ENCODE measurements around the gene CNDP2.
"Not testable (repeated sequence)": the region's sequence is repeated elsewhere in the genome, so short reads cannot be mapped to it uniquely, and the experiment has no call there.

Gene CNDP2

GRCh38 chr18:74473976-74474640 is 22.1 kb upstream of the CNDP2 start:
- no peak for DNase-seq

GRCh38 chr18:74476140-74476539 is 20.0 kb upstream of the CNDP2 start:
- no peak for DNase-seq

- no peak for DNase-seq
These were observed 18.4 kb upstream of the CNDP2 start for GRCh38 chr18:74477771-74478170.

GRCh38 chr18:74478316-74478715 is 17.8 kb upstream of the CNDP2 start:
- no peak for DNase-seq

GRCh38 chr18:74478880-74479279 is 17.3 kb upstream of the CNDP2 start:
- no peak for DNase-seq

- no peak for DNase-seq
These were observed 16.5 kb upstream of the CNDP2 start for GRCh38 chr18:74479486-74480148.

GRCh38 chr18:74480149-74480651 is 16.0 kb upstream of the CNDP2 start:
- no peak for DNase-seq

GRCh38 chr18:74482697-74483096 is 13.5 kb upstream of the CNDP2 start:
- DNase-seq = no peak

GRCh38 chr18:74486119-74486849 is 9.9 kb upstream of the CNDP2 start:
- no peak for DNase-seq

GRCh38 chr18:74488354-74488753 is 7.8 kb upstream of the CNDP2 start:
- DNase-seq = no peak

- DNase-seq = no peak
These were observed 7.3 kb upstream of the CNDP2 start for GRCh38 chr18:74488864-74489263.

- DNase-seq = peak; percentile 38
These were observed 6.5 kb upstream of the CNDP2 start for GRCh38 chr18:74489676-74490075.

- DNase-seq = no peak
These were observed 3.9 kb upstream of the CNDP2 start for GRCh38 chr18:74492259-74492658.

- peak; percentile 58 for DNase-seq
These were observed 2.5 kb upstream of the CNDP2 start for GRCh38 chr18:74493689-74494088.

GRCh38 chr18:74494514-74494913 is 1.6 kb upstream of the CNDP2 start:
- no peak for DNase-seq

GRCh38 chr18:74496508-74497323 is 553 bp downstream of the CNDP2 start:
- DNase-seq = peak; percentile 64

- no peak for DNase-seq
These were observed 1.1 kb downstream of the CNDP2 start for GRCh38 chr18:74497324-74497676.

GRCh38 chr18:74497778-74498177 is 1.6 kb downstream of the CNDP2 start:
- no peak for DNase-seq

- no peak for DNase-seq
These were observed 2.8 kb downstream of the CNDP2 start for GRCh38 chr18:74498712-74499627.

GRCh38 chr18:74499633-74500032 is 3.5 kb downstream of the CNDP2 start:
- peak; percentile 47 for DNase-seq

GRCh38 chr18:74500372-74500771 is 4.2 kb downstream of the CNDP2 start:
- DNase-seq = no peak

GRCh38 chr18:74500774-74501173 is 4.6 kb downstream of the CNDP2 start:
- DNase-seq = not testable (repeated sequence)
